HPDE6-E6E7 (cell line): ENCODE measurements around the gene GASK1A.
"Not testable (repeated sequence)": the region's sequence is repeated elsewhere in the genome, so short reads cannot be mapped to it uniquely, and the experiment has no call there.

Experiments used
- DNase-seq: peaks from one replicate; pipeline ENCODE4 v3.0.0; 2011; ENCODE audit warnings: missing footprints; ENCODE audit errors: extremely low spot score

Gene GASK1A

GRCh38 chr3:43062040-43062563 is 83.0 kb downstream of the GASK1A start:
- no peak for DNase-seq

- no peak for DNase-seq
Observed at GRCh38 chr3:43062564-43063040, 83.5 kb downstream of the GASK1A start.

- no peak for DNase-seq
Observed at GRCh38 chr3:43063114-43063513, 84.0 kb downstream of the GASK1A start.

GRCh38 chr3:43070670-43071069 is 91.6 kb downstream of the GASK1A start:
- not testable (repeated sequence) for DNase-seq

GRCh38 chr3:43071313-43071893 is 92.3 kb downstream of the GASK1A start:
- DNase-seq, result no peak

GRCh38 chr3:43072361-43072760 is 93.2 kb downstream of the GASK1A start:
- no peak for DNase-seq

- DNase-seq, result no peak
Observed at GRCh38 chr3:43073116-43073835, 94.2 kb downstream of the GASK1A start.

GRCh38 chr3:43073836-43074220 is 94.7 kb downstream of the GASK1A start:
- no peak for DNase-seq

GRCh38 chr3:43074482-43074881 is 95.4 kb downstream of the GASK1A start:
- no peak for DNase-seq

GRCh38 chr3:43074901-43075689 is 96.0 kb downstream of the GASK1A start:
- DNase-seq, result no peak

- no peak for DNase-seq
Observed at GRCh38 chr3:43075904-43076661, 97.0 kb downstream of the GASK1A start.

GRCh38 chr3:43076857-43077256 is 97.7 kb downstream of the GASK1A start:
- no peak for DNase-seq

GRCh38 chr3:43077261-43077660 is 98.2 kb downstream of the GASK1A start:
- no peak for DNase-seq

- no peak for DNase-seq
Observed at GRCh38 chr3:43077707-43078106, 98.6 kb downstream of the GASK1A start.

GRCh38 chr3:43079536-43080332 is 100.6 kb downstream of the GASK1A start:
- DNase-seq, result no peak

GRCh38 chr3:43080726-43081568 is 101.8 kb downstream of the GASK1A start:
- DNase-seq, result no peak

- DNase-seq, result no peak
Observed at GRCh38 chr3:43081796-43082195, 102.7 kb downstream of the GASK1A start.

GRCh38 chr3:43082457-43082856 is 103.3 kb downstream of the GASK1A start:
- no peak for DNase-seq

- no peak for DNase-seq
Observed at GRCh38 chr3:43086460-43087165, 107.5 kb downstream of the GASK1A start.
